Measurements from ENCODE around the gene HPS1. TPM values are rescaled to one million over a fixed set of nuclear protein-coding genes. Genes with fewer than 3 reads are reported as not detected.

HPS1 gene
- total and polyA plus RNA-seq, 2 of the 4 experiments (the other 2 are of a cell fraction) = 14.0 to 55.2 TPM

GRCh38 chr10:98422182-98422581 lies 24.6 kb downstream of the HPS1 start:
- Histone ChIP-seq H2BK120ac (ENCODE audit: low read depth, low read length) (no peak overlapping the region), H3K27ac (ENCODE audit: insufficient read depth, low read length) (no peak overlapping the region), H2BK20ac (ENCODE audit: low read depth, low read length) (no peak overlapping the region), H3K9me1 (ENCODE audit: insufficient read depth, low read length) (no peaks in the 10 kb centered on the region), H3K36me3 (ENCODE audit: control insufficient read depth, insufficient read depth, low read length) (peaks cover 37% of the 10 kb centered on the region), H4K20me1 (ENCODE audit: insufficient read depth, low read length) (no peaks in the 10 kb centered on the region), H3K14ac (replicated peaks; ENCODE audit: low read depth, low read length) (no peak overlapping the region), H4K91ac (ENCODE audit: insufficient read depth, low read depth, low read length) (no peak overlapping the region), H3K4me1 (ENCODE audit: control insufficient read depth, insufficient read depth, low read length) (no peaks in the 10 kb centered on the region), H3K4me3 (ENCODE audit: insufficient read depth, low read depth, low read length) (no peak overlapping the region), H4K8ac (ENCODE audit: low read depth in 2 of 2, low read length in 2 of 2) (no peak overlapping the region), H4K5ac (ENCODE audit: low read depth, low read length) (no peak overlapping the region), H3K4me2 (ENCODE audit: low read depth, low read length) (no peak overlapping the region), H3K23ac (ENCODE audit: low read depth, low read length) (no peak overlapping the region), H3K9me3 (ENCODE audit: control insufficient read depth, insufficient read depth, low read length) (no peaks in the 10 kb centered on the region), H3K4ac (ENCODE audit: low read depth, low read length) (no peak overlapping the region), H2AK5ac (ENCODE audit: low read depth, low read length) (no peak overlapping the region), H2BK15ac (ENCODE audit: low read depth, low read length) (no peak overlapping the region), H2BK5ac (ENCODE audit: low read depth, low read length, poor library complexity, severe bottlenecking) (no peak overlapping the region), H3K9ac (ENCODE audit: low read depth, low read length) (no peak overlapping the region), H3K27me3 (ENCODE audit: control insufficient read depth, insufficient read depth, low read length) (no peaks in the 10 kb centered on the region), H3K18ac (ENCODE audit: low read depth, low read length) (no peak overlapping the region), H2AK9ac (replicated peaks; ENCODE audit: low read depth, low read length, poor library complexity) (no peak overlapping the region), H3K56ac (ENCODE audit: extremely low read depth, insufficient read depth, low read length) (no peak overlapping the region), H2AFZ (replicated peaks; ENCODE audit: low read length, poor library complexity) (no peak overlapping the region), H3K79me1 (ENCODE audit: low read depth in 1 of 2, low read length in 2 of 2) (no peaks in the 10 kb centered on the region)
- TF ChIP-seq FOS (IDR thresholded peaks at IDR 0.05; ENCODE audit: low read depth, low read length) (no peak), MAFK (IDR thresholded peaks at IDR 0.05; ENCODE audit: low read depth, low read length) (no peak), MXI1 (IDR thresholded peaks at IDR 0.05; ENCODE audit: borderline replicate concordance, low read depth, low read length) (no peak), CEBPB (IDR thresholded peaks at IDR 0.05; ENCODE audit: low read depth, low read length) (no peak), CHD1 (IDR thresholded peaks at IDR 0.05; ENCODE audit: low read depth, low read length) (no peak), RFX5 (IDR thresholded peaks at IDR 0.05; ENCODE audit: low read depth, low read length) (no peak), NFE2L2 (IDR thresholded peaks at IDR 0.05; ENCODE audit: low read depth, low read length) (no peak), ELK1 (IDR thresholded peaks at IDR 0.05; ENCODE audit: borderline replicate concordance, low read depth, low read length) (no peak), SMC3 (IDR thresholded peaks at IDR 0.05; ENCODE audit: low read depth, low read length) (no peak), MAZ (IDR thresholded peaks at IDR 0.05; ENCODE audit: borderline replicate concordance, low read depth, low read length) (no peak), BHLHE40 (IDR thresholded peaks at IDR 0.05; ENCODE audit: low read depth, low read length) (no peak), RAD21 (IDR thresholded peaks at IDR 0.05; ENCODE audit: low read length) (no peak), USF2 (IDR thresholded peaks at IDR 0.05; ENCODE audit: low read depth, low read length) (no peak), RCOR1 (IDR thresholded peaks at IDR 0.05; ENCODE audit: insufficient replicate concordance, low read length) (no peak)
- TF ChIP-seq, protein P1, sequence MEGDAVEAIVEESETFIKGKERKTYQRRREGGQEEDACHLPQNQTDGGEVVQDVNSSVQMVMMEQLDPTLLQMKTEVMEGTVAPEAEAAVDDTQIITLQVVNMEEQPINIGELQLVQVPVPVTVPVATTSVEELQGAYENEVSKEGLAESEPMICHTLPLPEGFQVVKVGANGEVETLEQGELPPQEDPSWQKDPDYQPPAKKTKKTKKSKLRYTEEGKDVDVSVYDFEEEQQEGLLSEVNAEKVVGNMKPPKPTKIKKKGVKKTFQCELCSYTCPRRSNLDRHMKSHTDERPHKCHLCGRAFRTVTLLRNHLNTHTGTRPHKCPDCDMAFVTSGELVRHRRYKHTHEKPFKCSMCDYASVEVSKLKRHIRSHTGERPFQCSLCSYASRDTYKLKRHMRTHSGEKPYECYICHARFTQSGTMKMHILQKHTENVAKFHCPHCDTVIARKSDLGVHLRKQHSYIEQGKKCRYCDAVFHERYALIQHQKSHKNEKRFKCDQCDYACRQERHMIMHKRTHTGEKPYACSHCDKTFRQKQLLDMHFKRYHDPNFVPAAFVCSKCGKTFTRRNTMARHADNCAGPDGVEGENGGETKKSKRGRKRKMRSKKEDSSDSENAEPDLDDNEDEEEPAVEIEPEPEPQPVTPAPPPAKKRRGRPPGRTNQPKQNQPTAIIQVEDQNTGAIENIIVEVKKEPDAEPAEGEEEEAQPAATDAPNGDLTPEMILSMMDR (conservative IDR thresholded peaks at IDR 0.05; ENCODE audit: low read depth, low read length) = no peak
- ChIA-PET POLR2A (ENCODE audit: unreplicated experiment) (no interaction called here), CTCF (interaction anchor here (0.6 to 0.7 kb wide), 2 partner anchors 10 to 1292 kb away, joined by 3 to 9 read pairs; no protein-coding TSS in a partner anchor)
- ATAC-seq (ENCODE audit: low read depth) (no peak), DNase-seq (no peak)
- 83% methylated on average over 2 of the region's 10 CpGs; no CpG with 5 or more reads in 1 of the 2 experiments for WGBS, 2 experiments (ENCODE audit: extremely low coverage in 2 of 2, insufficient read length in 1 of 2)
- dilution Hi-C loops (cut with HindIII; ENCODE audit: low sequenced_read_pairs, unreplicated experiment) = no loop called here
- in situ Hi-C loops (cut with MboI; ENCODE audit: low sequenced_read_pairs) = no loop called here
- no TSS peak for BruUV-seq (replicated peaks)
- intact Hi-C loops (cut with micrococcal nuclease) = no loop called here

Data from IMR-90 (cell line).